ENCODE data around the gene WIPF1.

DNA sequence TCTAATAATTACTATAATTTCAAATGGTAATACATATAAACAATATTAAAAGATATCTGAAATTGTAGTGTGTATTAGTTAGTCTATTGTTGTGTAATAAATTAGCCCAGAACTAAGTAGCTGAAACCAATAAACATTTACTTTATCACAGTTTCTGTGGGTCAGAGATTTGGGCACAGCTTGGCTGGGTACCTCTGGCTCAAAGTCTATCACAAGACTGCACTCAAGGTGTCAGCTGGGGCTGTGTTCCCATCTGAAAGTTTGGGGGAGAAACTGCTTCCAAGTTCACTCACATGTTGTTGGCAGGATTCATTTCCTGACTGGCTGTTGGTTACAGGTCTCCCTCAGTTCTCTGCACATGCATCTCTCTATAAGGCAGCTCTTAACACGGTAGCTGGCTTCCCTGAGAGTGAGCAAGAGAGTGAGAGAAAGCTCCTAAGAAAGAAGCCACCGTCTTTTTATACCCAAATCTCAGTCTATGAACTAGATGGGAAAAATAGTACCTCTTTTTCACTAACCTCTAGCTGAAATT, 25.6 kb upstream of the WIPF1 start:
- TF ChIP-seq, protein P1, sequence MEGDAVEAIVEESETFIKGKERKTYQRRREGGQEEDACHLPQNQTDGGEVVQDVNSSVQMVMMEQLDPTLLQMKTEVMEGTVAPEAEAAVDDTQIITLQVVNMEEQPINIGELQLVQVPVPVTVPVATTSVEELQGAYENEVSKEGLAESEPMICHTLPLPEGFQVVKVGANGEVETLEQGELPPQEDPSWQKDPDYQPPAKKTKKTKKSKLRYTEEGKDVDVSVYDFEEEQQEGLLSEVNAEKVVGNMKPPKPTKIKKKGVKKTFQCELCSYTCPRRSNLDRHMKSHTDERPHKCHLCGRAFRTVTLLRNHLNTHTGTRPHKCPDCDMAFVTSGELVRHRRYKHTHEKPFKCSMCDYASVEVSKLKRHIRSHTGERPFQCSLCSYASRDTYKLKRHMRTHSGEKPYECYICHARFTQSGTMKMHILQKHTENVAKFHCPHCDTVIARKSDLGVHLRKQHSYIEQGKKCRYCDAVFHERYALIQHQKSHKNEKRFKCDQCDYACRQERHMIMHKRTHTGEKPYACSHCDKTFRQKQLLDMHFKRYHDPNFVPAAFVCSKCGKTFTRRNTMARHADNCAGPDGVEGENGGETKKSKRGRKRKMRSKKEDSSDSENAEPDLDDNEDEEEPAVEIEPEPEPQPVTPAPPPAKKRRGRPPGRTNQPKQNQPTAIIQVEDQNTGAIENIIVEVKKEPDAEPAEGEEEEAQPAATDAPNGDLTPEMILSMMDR (conservative IDR thresholded peaks at IDR 0.05): no peak
- no peak for TF ChIP-seq ZFX (IDR thresholded peaks at IDR 0.05)

Data from C4-2B (cell line).